Stimulated activated CD4-positive, alpha-beta T cell treated with anti-CD3 and anti-CD28 coated beads, Interleukin-12 subunit alpha, Interleukin-12 subunit beta, amount 100 ng/mL, for 4 hours (primary cell): ENCODE data around the gene RAN.
"Not testable (repeated sequence)": the region's sequence is repeated elsewhere in the genome, so short reads cannot be mapped to it uniquely, and the experiment has no call there.

Source experiments
- DNase-seq: peaks from one replicate; pipeline ENCODE4 v3.0.0-alpha.2; 2020

Gene RAN

DNA sequence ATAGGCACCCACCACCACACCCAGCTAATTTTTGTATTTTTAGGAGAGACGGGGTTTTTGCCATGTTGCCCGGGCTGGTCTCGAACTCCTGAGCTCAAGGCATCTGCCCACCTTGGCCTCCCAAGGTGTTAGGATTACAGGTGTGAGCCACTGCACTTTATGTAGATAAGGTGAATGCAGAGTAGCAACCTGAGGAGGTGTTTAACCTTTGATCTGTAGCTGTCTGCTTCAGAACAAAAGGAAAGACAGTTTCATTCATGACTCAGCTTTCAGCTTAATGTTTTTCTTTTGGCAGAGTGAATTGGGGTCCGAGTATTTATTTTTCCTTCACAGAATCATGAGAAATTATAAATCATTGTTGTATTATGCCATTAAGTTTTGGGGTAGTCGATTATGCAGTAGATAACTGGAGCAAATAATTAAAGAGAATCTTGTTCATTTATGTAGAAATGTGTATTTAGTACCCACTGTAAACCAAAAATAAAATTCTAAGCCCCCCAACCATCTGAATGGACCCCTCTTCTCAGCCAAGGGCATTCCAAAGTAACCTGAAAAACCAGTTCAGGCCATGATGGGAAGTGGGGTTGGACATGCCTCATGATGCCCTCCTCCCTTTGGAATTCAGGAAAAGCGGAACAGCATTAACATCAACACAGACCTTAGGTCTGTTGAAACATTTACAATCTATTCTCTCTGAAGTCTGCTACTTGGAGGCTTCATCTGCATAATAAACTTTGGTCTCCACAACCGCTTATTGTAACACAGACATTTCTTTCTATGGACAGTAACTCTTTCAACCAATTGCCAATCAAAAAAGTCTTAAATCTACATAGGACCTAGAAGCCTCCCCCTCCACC lies 22.1 kb upstream of the RAN start:
- DNase-seq = no peak

DNA sequence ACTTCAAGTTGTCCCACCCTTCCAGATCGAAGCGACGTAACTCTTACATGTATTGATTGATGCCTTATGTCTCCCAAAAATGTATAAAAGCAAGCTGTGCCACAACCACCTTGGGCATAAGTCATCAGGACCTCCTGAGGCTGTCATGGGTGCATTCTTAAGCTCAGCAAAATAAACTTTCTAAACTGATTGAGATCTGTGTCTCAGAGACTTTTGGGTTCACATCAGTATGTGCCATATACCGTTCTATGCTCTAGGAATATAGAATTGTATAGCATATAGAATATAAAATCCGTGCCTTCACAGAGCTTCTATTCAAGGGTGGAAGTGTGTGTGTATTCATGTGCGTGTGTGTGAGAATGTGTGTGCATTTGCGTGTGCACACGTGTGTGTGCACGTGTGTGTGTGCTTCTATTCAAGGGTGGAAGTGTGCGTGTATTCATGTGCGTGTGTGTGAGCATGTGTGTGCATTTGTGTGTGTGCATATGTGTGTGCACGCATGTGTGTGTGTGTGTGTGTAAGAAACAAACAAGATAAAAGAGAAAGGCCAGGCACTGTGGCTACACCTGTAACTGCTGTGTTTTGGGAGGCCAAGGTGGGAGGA lies 21.3 kb upstream of the RAN start:
- no peak for DNase-seq

DNA sequence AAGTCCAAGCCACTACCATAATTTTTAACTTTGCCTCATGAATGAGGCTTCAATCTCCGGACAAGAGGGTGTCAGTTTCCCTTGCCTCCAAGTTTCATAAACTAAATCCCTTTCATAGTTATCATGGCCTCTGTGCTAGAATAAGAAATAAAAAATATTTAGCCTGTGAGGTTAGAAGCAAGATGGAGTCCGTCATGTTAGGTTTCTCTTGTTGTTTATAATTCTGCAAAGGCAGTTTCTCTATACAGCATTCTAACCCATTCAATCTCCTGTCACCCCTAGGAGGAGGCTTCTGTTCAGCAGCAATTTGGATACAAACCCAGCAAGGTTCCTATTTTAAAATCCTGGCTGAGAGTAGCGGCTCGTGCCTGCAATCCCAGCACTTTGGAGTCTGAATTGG lies 15.8 kb upstream of the RAN start:
- DNase-seq = no peak

DNA sequence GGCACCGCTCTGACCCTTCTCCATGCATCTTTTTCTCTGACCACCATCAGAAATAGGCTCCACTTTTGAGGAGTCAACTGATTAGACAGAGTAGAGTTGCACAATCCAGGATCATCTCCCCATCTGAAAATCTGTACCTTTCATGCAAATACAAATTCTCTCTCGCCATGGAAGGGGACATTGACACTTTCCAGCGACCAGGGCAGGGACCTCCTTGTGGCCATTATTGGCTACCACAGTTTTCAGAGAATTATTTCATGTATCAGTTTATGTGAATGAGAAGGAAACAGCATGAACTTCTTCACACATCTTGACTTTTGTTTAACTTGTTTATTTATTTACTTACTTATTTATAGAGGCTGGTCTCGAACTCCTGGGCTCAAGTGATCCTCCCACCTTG lies 13.8 kb upstream of the RAN start:
- DNase-seq = no peak

DNA sequence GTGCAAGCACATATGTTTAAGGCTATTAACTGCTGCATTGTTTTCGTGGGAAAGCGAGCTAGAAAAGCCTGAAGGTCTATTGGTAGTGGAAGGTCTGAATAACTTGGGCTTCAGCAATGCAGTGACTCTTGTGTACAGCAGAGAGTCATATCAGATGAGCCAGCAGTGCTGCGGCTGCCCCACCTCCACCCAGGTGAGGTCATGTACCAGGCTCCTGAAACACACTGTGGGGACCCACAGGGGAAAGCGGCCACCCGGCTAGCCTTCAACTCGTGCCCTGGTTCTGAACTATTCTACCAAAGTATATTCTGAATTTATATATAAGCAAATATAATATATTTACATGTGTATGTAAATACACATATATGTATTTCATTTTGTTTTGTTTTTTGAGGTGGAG lies 12.7 kb upstream of the RAN start:
- no peak for DNase-seq

DNA sequence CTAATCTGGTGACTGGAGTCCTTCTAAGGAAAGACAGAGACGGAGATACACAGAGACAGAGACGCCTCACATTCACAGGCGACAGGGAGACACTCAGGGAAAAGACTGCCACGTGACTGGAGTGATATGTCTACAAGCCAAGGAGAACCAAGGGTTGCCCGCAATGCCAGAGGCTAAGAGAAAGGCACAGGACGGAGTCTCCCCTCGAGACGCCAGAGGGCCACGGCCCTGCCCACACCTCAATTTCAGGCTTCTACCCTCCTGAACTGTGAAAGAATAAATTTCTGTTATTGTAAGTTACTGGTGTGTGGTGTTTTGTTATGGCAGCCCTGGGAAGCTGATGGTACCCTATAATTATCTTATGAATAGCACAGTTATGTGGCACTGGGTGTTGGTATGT lies 11.6 kb upstream of the RAN start:
- DNase-seq = no peak

DNA sequence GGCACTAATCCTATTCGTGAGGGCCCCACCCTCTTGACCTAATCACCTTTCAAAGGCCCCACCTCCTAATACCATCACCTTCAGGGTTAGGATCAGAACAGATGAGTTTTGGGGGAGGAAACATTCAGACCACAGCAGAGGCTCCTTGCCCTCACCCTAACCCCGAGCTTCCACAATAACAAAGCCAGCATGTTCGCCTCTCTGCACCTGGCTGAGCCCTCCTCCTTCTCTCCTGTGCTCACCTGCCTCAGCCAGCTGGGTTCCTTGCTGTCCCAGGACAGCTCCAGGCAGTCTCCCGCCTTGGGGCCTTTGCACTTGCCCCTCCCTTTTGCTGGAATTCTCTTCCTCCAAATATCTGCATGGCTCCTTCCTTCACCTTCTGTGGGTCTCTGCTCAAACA lies 9.7 kb upstream of the RAN start:
- no peak for DNase-seq

DNA sequence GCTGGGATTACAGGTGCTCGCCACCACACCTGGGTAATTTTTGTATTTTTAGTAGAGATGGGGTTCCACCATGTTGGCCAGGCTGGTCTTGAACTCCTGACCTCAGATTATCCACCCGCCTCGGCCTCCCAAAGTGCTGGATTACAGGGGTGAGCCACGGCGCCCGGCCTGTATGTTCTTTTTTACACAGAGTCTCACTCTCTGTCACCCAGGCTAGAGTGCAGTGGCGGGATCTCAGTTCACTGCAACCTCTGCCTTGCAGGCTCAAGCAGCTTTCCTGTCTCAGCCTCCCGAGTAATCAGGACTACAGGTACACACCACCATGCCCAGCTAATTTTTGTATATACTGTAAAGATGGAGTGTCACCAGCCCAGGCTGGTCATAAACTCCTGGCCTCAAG lies 9.1 kb upstream of the RAN start:
- DNase-seq = not testable (repeated sequence)

DNA sequence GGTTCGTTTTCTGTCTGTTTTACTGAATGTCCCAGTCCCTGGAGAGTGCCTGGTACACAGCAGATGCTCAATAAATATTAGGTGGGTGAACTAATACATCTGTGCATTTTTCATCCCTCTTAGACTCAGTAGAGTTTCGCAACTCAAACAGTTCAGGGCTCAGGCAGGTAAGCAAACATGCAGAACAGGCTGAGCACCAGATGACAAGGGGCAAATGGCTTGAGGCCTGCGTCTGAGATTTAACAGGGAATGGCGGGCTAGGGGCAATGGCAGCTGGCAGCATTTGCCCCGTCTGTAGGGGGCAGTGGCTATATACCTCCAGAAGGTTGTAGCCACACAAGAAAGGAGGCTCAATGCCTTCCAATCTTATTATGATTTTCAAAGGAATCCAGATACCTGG lies 8.6 kb upstream of the RAN start:
- no peak for DNase-seq

DNA sequence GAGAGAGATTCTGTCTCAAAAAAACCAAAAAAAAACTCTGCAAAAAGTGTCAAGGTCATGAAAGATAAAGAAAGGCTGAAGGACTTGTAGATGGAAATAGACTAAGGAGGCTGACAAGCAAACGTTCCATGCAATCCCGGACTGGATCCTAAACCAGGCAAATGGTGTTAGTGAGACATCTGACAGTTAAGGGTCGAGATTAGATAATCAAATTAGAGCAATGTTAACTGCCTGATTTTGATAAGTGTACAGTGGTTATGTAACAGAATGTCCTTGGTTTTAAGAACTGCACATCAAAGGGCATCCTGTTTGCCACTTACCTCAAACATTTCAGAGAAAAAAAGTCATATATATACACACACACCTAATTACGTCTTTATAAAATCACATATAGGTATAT lies 3.5 kb upstream of the RAN start:
- no peak for DNase-seq

DNA sequence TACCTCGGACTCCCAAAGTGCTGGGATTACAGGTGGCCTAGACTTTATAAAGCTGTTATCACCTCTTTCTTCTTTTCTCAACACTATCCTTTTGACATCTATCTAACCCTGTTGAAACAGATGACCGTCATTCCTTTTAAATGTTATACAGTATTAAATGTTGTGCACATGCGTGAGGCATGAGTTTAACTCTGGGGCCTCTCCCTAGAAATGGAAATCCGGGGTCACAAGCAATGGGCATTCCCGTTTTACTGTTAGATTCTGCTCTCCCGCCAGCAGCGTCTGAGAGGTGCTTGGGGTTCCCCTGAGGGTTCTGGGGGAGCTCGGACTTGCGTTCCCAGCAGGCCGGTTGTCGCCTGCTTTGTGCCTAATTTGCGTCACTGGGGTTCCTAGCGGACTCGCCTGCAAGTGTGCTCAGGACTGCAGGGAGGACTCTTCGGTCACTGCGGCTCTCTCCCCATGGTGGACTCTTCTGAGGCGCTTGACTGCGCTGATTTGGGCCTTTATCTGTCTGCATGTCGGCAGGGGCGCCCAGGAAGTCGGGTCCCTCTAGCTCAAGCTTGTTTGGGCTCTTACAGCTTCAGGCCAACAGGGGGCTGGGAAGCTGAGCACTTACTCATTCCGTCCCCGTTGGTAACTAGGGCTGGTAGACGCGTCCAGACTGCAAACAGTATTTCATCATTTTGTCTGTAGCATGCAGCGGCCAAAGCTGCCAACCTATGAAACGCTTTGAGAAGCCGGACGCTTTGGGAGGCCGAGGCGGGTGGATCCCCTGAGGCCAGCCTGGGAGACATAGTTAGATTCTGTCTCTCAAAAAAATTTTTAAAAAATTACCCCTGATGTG lies 1.2 kb upstream of the RAN start:
- DNase-seq = peak; percentile 51

DNA sequence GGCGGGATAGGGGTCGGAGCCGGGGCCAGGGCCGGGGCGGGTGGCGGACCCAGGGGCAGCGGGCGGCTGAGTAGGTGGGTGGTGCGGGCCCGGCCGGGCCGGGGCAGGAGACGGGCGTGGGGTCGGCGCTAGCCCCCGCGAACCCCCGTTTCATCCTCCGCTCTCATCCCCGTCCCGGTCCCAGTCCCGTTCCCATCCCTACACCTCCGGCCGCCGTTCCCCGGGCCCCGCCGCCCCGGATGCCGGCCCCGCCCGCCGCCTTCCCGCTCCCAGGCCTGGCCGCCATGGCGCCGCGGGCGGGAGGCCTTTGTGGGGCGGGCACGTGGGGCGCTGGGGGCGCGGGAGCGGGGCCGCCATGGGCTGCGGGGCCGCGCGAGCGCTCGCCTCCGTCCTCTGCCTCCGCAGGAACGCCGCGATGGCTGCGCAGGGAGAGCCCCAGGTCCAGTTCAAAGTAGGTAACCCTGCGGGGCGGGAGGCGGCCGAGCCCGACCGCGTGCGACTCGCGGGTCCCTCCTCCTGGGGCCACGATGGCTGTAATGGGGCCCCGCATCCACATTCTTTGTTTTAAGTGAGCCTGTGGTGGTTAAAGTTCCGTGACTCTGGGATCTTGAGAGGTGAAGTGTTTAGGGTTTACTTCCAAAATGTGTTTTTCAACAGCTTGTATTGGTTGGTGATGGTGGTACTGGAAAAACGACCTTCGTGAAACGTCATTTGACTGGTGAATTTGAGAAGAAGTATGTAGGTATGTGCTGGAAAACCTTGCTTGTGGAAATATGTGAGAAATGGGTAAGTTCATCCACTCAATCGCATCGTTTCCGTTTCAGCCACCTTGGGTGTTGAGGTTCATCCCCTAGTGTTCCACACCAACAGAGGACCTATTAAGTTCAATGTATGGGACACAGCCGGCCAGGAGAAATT lies 572 bp downstream of the RAN start:
- DNase-seq = peak; percentile 45

DNA sequence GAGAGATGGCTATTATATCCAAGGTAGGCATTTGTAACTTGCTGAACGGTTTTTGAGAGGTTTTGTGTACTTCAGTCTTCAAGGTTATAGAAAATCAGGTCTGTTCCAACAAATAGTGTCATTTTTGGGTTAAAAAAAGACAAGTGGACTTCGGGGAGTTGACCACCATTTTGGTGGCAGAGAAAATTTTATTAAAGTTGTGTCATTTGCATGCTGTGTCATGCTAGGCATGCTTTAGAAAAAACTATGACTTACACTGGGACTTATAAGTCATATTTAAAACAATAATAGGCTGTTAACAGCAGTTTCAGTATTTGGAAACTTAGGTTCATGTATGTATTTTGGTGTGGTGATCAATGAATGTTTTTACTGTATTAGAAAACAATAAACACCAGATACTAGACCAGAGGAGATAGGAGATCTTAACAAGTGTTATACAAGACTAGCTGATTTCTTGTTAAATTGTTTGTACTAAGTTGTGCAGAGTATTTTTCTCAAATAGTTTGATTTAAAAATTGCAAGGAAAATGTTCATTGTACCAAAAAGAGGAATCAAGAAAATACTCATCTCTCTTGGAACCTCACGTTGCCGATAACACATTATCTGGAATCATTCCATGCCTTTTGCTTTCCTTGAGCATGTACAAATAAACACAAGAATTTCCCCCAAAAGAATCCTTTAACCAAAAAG lies 1.4 kb downstream of the RAN start:
- no peak for DNase-seq

DNA sequence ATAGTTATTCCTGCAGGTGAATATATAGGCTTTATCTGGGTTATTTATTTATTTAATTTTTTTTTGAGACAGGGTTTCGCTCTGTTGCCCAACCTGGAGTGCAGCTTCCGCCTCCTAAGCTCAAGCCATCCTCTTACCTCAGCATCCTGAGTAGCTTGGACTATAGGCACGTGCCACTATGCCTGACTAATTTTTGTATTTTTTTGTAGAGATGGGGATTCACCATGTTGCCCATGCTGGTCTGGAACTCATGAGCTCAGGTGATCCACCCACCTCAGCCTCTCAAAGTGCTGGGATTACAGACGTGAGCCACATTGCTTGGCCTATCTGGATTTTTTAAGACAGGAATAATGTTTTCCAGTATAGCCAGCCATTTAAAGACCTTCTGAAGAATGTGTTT lies 2.0 kb downstream of the RAN start:
- DNase-seq = no peak

DNA sequence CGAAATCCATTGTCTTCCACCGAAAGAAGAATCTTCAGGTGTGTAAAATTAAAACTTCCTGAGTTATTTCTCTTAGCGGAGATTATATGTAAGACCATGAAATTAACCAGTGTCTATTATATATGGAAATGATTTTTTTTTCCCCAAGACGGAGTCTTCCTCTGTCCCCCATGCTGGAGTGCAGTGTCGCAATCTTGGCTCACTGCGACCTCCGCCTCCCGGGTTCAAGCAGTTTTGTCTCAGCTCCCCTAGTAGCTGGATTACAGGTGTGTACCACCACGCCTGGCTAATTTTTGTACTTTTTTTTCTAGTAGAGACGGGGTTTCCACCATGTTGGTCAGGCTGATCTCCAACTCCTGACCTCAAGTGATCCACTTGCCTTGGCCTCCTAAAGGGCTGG lies 2.8 kb downstream of the RAN start:
- DNase-seq = no peak

DNA sequence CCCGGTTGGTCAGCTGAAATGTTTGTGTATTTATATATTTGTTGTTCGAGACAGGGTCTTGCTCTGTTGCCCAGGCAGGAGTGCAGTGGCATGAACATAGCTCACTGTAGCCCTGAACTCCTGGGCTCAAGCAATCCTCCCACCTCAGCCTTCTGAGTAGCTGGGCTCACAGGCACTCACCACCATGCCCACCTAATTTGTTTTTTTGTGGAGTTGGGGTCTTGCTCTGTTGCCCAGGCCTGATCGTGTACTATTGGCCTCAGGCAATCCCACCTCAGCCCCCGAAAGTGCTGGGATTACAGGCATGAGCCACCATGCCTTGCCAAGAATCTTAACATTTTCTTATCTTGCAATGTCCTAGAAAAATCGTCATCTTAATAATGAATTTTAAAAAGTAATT lies 3.3 kb downstream of the RAN start:
- no peak for DNase-seq

DNA sequence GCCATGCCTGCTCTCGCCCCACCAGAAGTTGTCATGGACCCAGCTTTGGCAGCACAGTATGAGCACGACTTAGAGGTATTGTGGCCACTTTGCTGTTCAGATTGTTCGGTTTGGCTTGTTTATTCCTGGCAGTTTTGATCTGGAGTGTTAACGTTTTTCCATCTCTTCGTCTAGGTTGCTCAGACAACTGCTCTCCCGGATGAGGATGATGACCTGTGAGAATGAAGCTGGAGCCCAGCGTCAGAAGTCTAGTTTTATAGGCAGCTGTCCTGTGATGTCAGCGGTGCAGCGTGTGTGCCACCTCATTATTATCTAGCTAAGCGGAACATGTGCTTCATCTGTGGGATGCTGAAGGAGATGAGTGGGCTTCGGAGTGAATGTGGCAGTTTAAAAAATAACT lies 3.8 kb downstream of the RAN start:
- not testable (repeated sequence) for DNase-seq

DNA sequence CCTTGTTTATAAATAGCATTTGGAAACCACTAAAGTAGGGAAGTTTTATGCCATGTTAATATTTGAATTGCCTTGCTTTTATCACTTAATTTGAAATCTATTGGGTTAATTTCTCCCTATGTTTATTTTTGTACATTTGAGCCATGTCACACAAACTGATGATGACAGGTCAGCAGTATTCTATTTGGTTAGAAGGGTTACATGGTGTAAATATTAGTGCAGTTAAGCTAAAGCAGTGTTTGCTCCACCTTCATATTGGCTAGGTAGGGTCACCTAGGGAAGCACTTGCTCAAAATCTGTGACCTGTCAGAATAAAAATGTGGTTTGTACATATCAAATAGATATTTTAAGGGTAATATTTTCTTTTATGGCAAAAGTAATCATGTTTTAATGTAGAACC lies 4.4 kb downstream of the RAN start:
- no peak for DNase-seq

DNA sequence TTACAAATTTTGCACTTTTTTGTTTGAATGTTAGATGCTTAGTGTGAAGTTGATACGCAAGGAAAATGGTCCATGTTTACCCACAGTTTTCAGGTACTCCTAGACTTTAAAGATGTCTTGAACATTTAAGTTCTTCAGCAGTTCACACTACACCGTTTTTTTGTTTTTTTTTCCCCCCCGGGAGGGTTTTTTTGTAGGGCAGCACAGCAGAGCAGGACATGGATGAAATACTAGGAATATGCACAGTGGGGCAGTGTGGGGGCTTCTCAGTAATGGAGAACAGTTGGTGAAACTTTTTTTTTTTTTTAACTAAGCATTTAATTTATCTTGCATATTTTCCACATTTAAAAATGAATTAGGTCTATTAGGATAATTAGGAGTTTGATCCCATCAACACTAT lies 4.9 kb downstream of the RAN start:
- no peak for DNase-seq

DNA sequence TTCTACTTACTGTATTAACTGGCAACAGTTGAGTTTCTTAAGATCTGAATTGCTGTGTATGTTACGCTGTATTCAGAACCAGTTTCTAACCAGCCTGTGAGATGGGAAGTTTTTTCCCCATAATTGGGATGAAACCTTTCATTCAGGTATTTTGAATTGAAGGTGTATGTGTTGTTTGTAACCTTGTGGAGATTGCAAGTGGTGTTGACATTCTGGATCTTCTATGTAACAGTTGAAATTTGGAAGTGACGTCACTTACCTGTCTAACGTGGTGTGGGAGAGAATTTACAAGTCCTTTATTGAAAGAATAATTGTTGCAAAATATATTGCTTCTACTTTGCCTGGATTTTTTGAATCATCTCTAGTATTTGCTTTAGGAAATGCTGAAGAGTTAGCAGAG lies 5.5 kb downstream of the RAN start:
- DNase-seq = no peak

DNA sequence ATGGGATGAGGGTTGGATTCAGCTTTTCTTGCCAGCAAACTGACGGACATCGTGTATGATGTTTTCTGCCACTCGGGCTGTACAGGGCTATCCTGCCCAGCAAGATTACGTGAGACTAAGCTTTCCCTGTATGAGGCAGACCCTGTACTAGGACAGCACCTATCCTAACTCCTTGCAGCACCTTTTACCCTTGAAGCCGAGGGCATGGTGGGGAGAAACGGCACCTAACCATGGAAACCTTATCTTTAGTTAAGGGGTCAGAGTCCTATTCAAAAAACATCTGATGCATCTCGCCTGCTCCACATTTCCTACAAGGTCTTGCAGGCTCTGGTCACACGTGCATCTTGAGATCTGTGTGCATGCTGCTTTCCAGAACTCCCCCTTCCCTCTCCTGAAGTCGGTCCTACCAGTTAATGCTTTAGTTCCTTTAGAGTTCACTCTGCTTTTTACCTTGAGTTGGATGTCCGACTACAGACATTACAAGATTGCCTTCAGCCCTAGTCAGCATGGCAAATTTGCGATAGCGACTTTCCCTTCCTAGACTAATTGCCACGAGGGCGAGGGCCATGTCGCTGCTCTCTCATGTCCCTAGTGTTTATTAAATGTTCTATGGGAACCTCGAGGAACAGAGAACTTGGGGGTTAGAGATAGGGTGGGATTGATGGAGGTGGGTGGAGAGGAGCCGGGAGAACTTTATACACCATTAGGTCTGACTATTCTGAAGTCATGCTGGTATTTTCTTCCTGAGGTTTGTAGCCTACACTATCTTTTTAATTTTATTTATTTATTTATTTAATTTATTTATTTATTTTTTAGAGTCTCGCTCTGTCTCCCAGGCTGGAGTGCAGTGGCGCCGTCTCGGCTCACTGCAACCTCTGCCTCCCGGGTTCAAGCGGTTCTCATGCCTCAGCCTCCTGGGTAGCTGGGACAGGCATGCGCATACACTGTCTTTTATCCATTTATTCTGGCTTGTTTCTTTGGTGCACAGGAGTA lies 6.6 kb downstream of the RAN start:
- no peak for DNase-seq
